Liver (tissue), 9 donors: ENCODE data around the gene KLF1. TPM values are rescaled to one million over a fixed set of nuclear protein-coding genes. Genes with fewer than 3 reads are reported as not detected.

ENCODE experiments used
- DNase-seq: peaks from one replicate; pipeline ENCODE4 v3.0.0-alpha.2; 2017; ENCODE audit warnings: low spot score
- H3K27ac ChIP-seq, 2 donors: one replicate each; pipeline ENCODE4 v1.7.0; 2013; ENCODE audit warnings: inconsistent platforms in 2 of 2, low read length in 2 of 2, control low read depth in 1 of 2, low read depth in 1 of 2, mild to moderate bottlenecking in 1 of 2
- H3K27me3 ChIP-seq, 4 donors: one replicate each; pipeline versions ENCODE4 v1.6.1 to v1.7.0; 2013; ENCODE audit warnings: low read length in 3 of 4, inconsistent platforms in 1 of 4, mild to moderate bottlenecking in 1 of 4, moderate library complexity in 1 of 4; ENCODE audit not compliant: control insufficient read depth in 4 of 4, insufficient read depth in 4 of 4
- H3K36me3 ChIP-seq, 4 donors: one replicate each; pipeline versions ENCODE4 v1.6.1 to v1.7.0; 2013; ENCODE audit warnings: low read length in 3 of 4, mild to moderate bottlenecking in 3 of 4, low read depth in 1 of 4, moderate library complexity in 1 of 4; ENCODE audit not compliant: control insufficient read depth in 4 of 4, insufficient read depth in 3 of 4
- H3K4me1 ChIP-seq, 4 donors: one replicate each; pipeline versions ENCODE4 v1.6.1 to v1.7.0; 2013; ENCODE audit warnings: low read length in 3 of 4, mild to moderate bottlenecking in 3 of 4, moderate library complexity in 1 of 4; ENCODE audit not compliant: control insufficient read depth in 4 of 4, insufficient read depth in 4 of 4
- H3K4me3 ChIP-seq, 3 donors: one replicate each; pipeline versions ENCODE4 v1.6.1 to v1.7.0; 2013; ENCODE audit warnings: low read length in 3 of 3, control low read depth in 1 of 3, low read depth in 1 of 3, mild to moderate bottlenecking in 1 of 3
- H3K9ac ChIP-seq, 2 donors: one replicate each; pipeline ENCODE4 v1.7.0; 2013; ENCODE audit warnings: low read length in 2 of 2, mild to moderate bottlenecking in 2 of 2, moderate library complexity in 2 of 2, control low read depth in 1 of 2, low read depth in 1 of 2
- H3K9me3 ChIP-seq, 4 donors: one replicate each; pipeline versions ENCODE4 v1.6.1 to v1.7.0; 2013; ENCODE audit warnings: low read length in 3 of 4; ENCODE audit not compliant: control insufficient read depth in 4 of 4
- ATF3 ChIP-seq: IDR thresholded peaks from 2 replicates; pipeline ENCODE4 v1.6.1; 2016; ENCODE audit warnings: antibody characterized with exemption
- CTCF ChIP-seq: fragments of 150-350 bp; IDR thresholded peaks from 2 replicates; pipeline ENCODE4 v1.5.1; 2017; ENCODE audit warnings: improper control_type of control experiment, low read depth, low read length; ENCODE audit not compliant: missing input control
- EGR1 ChIP-seq, 2 donors: IDR thresholded peaks; 2 replicates each; pipeline ENCODE4 v1.6.1; 2016 to 2018; ENCODE audit warnings: antibody characterized with exemption in 2 of 2, low read depth in 2 of 2
- FOXA1 ChIP-seq: IDR thresholded peaks from 2 replicates; pipeline ENCODE4 v1.6.1; 2016; ENCODE audit warnings: antibody characterized with exemption
- FOXA2 ChIP-seq: IDR thresholded peaks from 2 replicates; pipeline ENCODE4 v1.6.1; 2016; ENCODE audit warnings: antibody characterized with exemption
- GABPA ChIP-seq, 2 donors: IDR thresholded peaks in 1 of 2; conservative IDR thresholded peaks in 1 of 2; 2 replicates each; pipeline ENCODE4 v1.6.1; 2016; ENCODE audit warnings: antibody characterized with exemption in 2 of 2, mild to moderate bottlenecking in 1 of 2, moderate library complexity in 1 of 2
- HNF4A ChIP-seq, 2 donors: conservative IDR thresholded peaks; 2 replicates each; pipeline ENCODE4 v1.6.1; 2016; ENCODE audit warnings: antibody characterized with exemption in 2 of 2, mild to moderate bottlenecking in 2 of 2
- JUND ChIP-seq, 2 donors: IDR thresholded peaks; 2 replicates each; pipeline ENCODE4 v1.6.1; 2016; ENCODE audit warnings: antibody characterized with exemption in 2 of 2
- NR2F2 ChIP-seq: IDR thresholded peaks from 2 replicates; pipeline ENCODE4 v1.6.1; 2016; ENCODE audit warnings: antibody characterized with exemption
- RAD21 ChIP-seq, 2 donors: IDR thresholded peaks; 2 replicates each; pipeline ENCODE4 v1.6.1; 2016; ENCODE audit warnings: antibody characterized with exemption in 2 of 2, mild to moderate bottlenecking in 2 of 2
- REST ChIP-seq: IDR thresholded peaks from 2 replicates; pipeline ENCODE4 v1.6.1; 2016; ENCODE audit warnings: antibody characterized with exemption, mild to moderate bottlenecking
- SP1 ChIP-seq: IDR thresholded peaks from 2 replicates; pipeline ENCODE4 v1.6.1; 2018; ENCODE audit warnings: antibody characterized with exemption, mild to moderate bottlenecking
- WGBS: extraction: QIAGEN DNeasy Blood & Tissue Kit; methylation state at CpG from one replicate; pipeline ENCODE4 v1.1.7; 2013; 5-methylcytosine and 5-hydroxymethylcytosine counted together
- polyA plus RNA-seq, 2 donors: library from polyadenylated mRNA; stranded (reverse) in 1 of 2; unstranded in 1 of 2; fragments of 200-250 nt in 1 of 2; fragments of >200 nt in 1 of 2; fragmentation: Nextera tagmentation in 1 of 2; extraction: Ambion mirVana in 1 of 2; gene quantifications; one replicate each; pipeline versions ENCODE4 v1.2.1 to v1.2.3, GENCODE V29; 2013 to 2015
- total RNA-seq, 2 donors: library from RNA; depleted of rRNA; stranded (reverse); fragments of >200 nt; gene quantifications; one replicate each; pipeline ENCODE4 v1.2.3, GENCODE V29; 2014
- donor health status: healthy.
- donor health status: healthy.
- donor health status: healthy.
- donor health status: healthy.
- donor health status: healthy.

Gene KLF1
- total and polyA plus RNA-seq, 4 donors = 234 TPM; not detected in 3

- Histone ChIP-seq H3K4me3 (no peak overlapping the region), H3K36me3 (no peaks in the 10 kb centered on the region), H3K9me3 (no peaks in the 10 kb centered on the region), H3K27ac (no peak overlapping the region), H3K4me1 (peaks cover 0 to 15% (median 6%) of the 10 kb centered on the region in 4 donors), H3K9ac (no peak overlapping the region), H3K27me3 (peaks cover 0 to 28% (median 16%) of the 10 kb centered on the region in 4 donors)
- no peak for DNase-seq
- no peak for TF ChIP-seq FOXA2
- 70% methylated on average over 4 of the region's 4 CpGs for WGBS
Observed at GRCh38 chr19:12837225-12837624, 49.8 kb downstream of the KLF1 start.

- H3K4me3 ChIP-seq = no peak overlapping the region
- peaks cover 0 to 26% (median 19%) of the 10 kb centered on the region in 4 donors for H3K27me3 ChIP-seq
- no peak overlapping the region for H3K9ac ChIP-seq
- 6% methylated on average over 6 of the region's 6 CpGs for WGBS
- TF ChIP-seq JUND (IDR thresholded peaks at IDR 0.05) (no peak), REST (no peak), FOXA2 (no peak), GABPA (IDR thresholded peaks at IDR 0.05 in 1 of 2, conservative IDR thresholded peaks at IDR 0.05 in 1 of 2) (no peak), FOXA1 (no peak), HNF4A (conservative IDR thresholded peaks at IDR 0.05) (no peak), SP1 (no peak)
- no peak overlapping the region for H3K27ac ChIP-seq
- peaks cover 0 to 15% (median 6%) of the 10 kb centered on the region in 4 donors for H3K4me1 ChIP-seq
- DNase-seq = no peak
- no peaks in the 10 kb centered on the region for H3K36me3 ChIP-seq
- no peaks in the 10 kb centered on the region for H3K9me3 ChIP-seq
Observed at GRCh38 chr19:12836529-12836863, 50.5 kb downstream of the KLF1 start.

GRCh38 chr19:12834976-12835757 lies 51.8 kb downstream of the KLF1 start:
- no peaks in the 10 kb centered on the region for H3K9me3 ChIP-seq
- H3K9ac ChIP-seq = no peak overlapping the region
- DNase-seq = no peak
- H3K27ac ChIP-seq = no peak overlapping the region
- H3K4me3 ChIP-seq = no peak overlapping the region
- H3K27me3 ChIP-seq = peaks cover 0 to 26% (median 19%) of the 10 kb centered on the region in 4 donors
- peaks cover 0 to 15% (median 4%) of the 10 kb centered on the region in 4 donors for H3K4me1 ChIP-seq
- WGBS = 11% methylated on average over 39 of the region's 39 CpGs
- TF ChIP-seq JUND (IDR thresholded peaks at IDR 0.05) = no peak
- no peaks in the 10 kb centered on the region for H3K36me3 ChIP-seq

- no peak within 1 kb of the TSS for H3K27ac ChIP-seq
- no peak for DNase-seq
- H3K4me3 ChIP-seq = peak within 1 kb of the TSS in 1 of 3 donors; percentile 52
- H3K27me3 ChIP-seq = peaks cover 0 to 25% (median 18%) of the 10 kb centered on the region in 4 donors
- 11% methylated on average over 20 of the region's 20 CpGs for WGBS
- H3K9me3 ChIP-seq = no peaks in the 10 kb centered on the region
- peaks cover 0 to 15% (median 4%) of the 10 kb centered on the region in 4 donors for H3K4me1 ChIP-seq
- H3K36me3 ChIP-seq = no peaks in the 10 kb centered on the region
- no peak within 1 kb of the TSS for H3K9ac ChIP-seq
- TF ChIP-seq JUND (IDR thresholded peaks at IDR 0.05) (no peak), REST (no peak), FOXA2 (no peak), HNF4A (conservative IDR thresholded peaks at IDR 0.05) (no peak), FOXA1 (no peak), RAD21 (IDR thresholded peaks at IDR 0.05) (no peak), GABPA (IDR thresholded peaks at IDR 0.05 in 1 of 2, conservative IDR thresholded peaks at IDR 0.05 in 1 of 2) (no peak), NR2F2 (no peak), CTCF (no peak), SP1 (no peak), EGR1 (IDR thresholded peaks at IDR 0.05; ENCODE audit: low read depth in 2 of 2) (no peak), ATF3 (no peak)
Observed at GRCh38 chr19:12834566-12834943, 52.4 kb downstream of the KLF1 start, which contains the start of gene RTBDN. RTBDN (minus strand) TSS chr19:12834579; CDS start chr19:12829979, 4,600 bp downstream.
